ENCODE measurements around the gene NDUFS3.
A peak's percentile ranks its signal among the peaks of the same experiment; 100 is the strongest.

Gene NDUFS3

DNA sequence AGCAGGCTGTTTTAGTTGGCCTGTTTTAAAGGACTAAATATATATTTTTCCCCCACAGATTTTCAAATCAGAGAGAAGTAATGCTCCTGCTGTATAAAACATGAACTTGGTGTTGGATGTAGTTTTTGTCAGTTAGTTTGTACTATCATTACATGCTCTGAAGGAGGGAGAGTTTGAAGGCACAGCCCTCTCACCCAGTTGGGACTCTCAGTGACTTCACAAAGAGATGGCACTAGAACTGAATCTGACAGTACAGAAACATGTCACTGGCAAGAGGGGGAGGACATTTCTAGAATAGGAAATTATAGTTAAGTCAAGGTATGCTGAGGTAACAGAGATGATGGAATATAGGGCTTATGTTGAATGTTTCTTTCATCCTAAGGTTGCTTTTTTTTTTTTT is 36.4 kb downstream of the NDUFS3 start:
- H3K27ac ChIP-seq = no peak overlapping the region
- H3K4me3 ChIP-seq = no peak overlapping the region

DNA sequence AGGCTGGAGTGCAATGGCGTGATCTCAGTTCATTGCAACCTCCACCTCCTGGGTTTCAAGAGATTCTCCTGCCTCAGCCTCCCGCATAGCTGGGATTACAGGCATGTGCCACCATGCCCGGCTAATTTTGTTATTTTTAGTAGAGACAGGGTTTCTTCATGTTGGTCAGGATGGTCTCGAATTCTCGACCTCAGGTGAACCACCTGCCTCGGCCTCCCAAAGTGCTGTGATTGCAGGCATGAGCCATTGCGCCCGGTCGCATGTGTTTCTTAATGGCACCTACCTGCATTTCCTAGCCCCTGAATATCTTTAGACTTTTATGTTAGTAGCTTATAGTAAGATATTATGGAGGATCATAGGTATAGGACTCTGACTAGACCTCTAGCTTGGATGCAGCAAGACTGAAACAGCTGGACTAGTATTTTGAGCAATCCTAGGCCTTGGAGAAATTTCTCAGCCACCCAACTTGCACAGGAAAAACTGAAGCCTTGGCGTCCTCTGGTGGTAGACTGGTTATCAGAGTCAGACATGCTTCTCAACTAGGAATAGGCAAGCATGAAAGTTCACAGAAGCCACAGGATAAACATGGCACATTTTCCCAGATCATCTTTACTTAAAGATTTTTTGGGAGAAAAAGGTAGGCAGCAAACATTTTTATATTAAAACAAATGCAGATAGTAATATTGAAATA is 38.0 kb downstream of the NDUFS3 start:
- Histone ChIP-seq H3K4me3 (no peak overlapping the region), H3K27ac (peak overlapping the region in 4 of 21 experiments; percentile 15 to 45 (median 30))

DNA sequence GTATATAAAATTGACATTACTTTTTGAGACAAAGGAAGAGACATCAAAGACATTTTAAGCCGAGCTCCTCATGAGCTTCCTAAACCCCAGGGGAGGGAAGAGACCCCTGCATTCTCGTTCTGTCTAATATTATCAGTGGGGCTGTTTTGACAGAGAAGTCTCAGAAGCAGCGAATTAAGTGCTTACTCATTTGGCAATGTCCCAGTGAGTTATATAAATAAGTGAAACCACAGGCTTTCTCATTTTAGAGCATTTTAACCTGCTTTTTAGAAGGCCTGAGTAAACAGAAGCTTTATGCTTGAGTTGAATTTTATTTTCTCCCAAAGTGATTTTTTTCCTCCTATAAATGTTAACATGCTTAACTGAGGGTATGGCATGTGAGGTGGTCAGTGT is 38.5 kb downstream of the NDUFS3 start:
- no peak overlapping the region for H3K4me3 ChIP-seq
- H3K27ac ChIP-seq = peak overlapping the region in 6 of 21 experiments; percentile 10 to 45 (median 26)

DNA sequence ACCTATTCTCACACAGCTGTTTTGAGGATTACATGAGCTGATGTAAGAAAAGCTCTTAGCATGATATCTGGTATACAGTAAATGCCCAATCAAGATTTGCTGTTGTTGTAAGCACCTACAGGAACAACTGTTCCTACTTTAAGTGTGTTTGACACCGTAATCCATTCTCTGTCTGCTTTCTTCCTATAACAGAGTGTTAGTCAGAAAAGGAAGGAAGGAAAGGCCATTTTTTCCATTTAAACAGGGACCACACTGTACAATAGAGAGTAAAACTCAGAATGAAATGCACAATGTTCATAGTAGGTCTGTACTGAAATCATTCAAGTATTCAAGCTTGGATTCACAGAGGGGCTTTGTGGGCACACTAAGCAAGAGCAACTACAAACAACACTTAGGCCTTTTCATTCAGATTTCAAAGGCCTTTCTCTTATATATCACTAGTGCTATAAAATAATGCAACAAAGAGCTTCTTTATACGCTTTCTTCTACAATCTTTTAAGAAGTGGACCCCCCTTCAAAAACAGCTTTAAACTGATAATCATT is 42.0 kb downstream of the NDUFS3 start:
- H3K27ac ChIP-seq = peak overlapping the region in 2 of 21 experiments; percentile 42 to 45
- no peak overlapping the region for H3K4me3 ChIP-seq

DNA sequence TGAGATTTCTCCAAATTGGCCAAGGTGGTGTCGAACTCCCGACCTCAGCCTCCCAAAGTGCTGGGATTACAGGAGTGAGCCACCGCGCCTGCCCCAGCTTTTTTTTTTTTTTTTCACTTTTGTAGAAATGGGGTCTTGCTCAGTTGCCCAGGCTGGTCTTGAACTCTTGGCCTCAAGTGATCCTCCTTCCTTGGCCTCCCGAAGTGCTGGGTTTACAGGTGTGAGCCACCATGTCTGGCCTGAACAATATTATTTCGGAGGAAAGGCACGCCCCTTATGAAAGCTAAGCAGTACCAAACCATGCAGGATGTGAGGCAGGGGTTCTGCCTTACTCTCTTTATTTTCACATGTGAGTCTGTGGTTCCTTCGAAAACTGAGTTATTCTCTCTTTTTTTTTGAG is 47.4 kb downstream of the NDUFS3 start:
- Histone ChIP-seq H3K4me3 (no peak overlapping the region), H3K27ac (no peak overlapping the region)

DNA sequence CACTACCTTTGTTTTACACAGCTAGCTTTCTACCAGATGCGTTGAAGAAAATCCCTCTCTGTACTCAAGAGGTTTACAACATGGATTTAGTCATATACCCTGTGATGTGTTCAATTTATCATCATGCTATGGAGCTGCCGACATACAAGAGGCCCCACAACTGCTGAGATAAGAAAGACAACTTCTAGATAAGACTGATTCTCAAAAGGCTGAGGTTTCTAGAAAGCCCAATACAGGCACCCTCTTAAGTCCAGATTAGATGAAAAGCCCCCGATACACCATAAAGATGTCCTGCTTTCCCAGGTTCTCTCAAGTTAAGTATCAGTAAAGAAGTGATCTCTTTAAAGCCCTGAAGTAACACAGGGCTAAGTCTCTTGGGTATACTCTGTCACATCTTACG is 49.2 kb downstream of the NDUFS3 start:
- Histone ChIP-seq H3K27ac (no peak overlapping the region), H3K4me3 (no peak overlapping the region)

DNA sequence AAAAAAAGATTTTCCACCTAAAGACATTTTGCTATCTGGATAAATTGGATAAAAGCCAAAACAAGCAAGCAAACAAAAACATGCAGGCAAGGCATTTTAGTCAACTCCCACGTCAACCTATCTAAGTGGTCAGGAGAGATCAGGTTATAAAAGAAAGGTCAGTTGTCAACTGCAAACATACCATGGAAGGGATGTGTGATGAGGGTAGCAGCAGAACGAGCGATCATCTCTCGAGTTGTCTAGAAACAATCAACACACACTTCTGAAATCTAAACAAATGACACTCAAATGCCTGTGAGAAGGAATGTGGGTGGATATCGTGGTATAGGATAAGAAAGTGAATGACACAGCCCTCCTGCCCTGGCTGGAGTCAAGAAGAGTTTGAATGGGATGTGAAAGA is 52.6 kb downstream of the NDUFS3 start:
- Histone ChIP-seq H3K27ac (no peak overlapping the region), H3K4me3 (no peak overlapping the region)
